Fibroblast of pulmonary artery (primary cell): ENCODE results near the gene SYNE1.
"Not testable (repeated sequence)": the region's sequence is repeated elsewhere in the genome, so short reads cannot be mapped to it uniquely, and the experiment has no call there.

Source experiments
- DNase-seq: peaks from one replicate; pipeline ENCODE4 v3.0.0-alpha.2; 2010; ENCODE audit warnings: low read depth
- H3K4me3 ChIP-seq: replicated peaks from 2 replicates; pipeline ENCODE4 v1.5.1; 2011; ENCODE audit warnings: low read depth, mild to moderate bottlenecking, control low read depth, low read length, moderate library complexity
- TF ChIP-seq, protein P1 (sequence below): IDR thresholded peaks from 2 replicates; pipeline ENCODE4 v1.5.1; 2011; ENCODE audit warnings: mild to moderate bottlenecking, control low read depth, low read length, inconsistent platforms; ENCODE audit errors: missing control alignments

SYNE1 gene

GRCh38 chr6:152151920-152152319, 485.2 kb downstream of the SYNE1 start:
- TF ChIP-seq, protein P1, sequence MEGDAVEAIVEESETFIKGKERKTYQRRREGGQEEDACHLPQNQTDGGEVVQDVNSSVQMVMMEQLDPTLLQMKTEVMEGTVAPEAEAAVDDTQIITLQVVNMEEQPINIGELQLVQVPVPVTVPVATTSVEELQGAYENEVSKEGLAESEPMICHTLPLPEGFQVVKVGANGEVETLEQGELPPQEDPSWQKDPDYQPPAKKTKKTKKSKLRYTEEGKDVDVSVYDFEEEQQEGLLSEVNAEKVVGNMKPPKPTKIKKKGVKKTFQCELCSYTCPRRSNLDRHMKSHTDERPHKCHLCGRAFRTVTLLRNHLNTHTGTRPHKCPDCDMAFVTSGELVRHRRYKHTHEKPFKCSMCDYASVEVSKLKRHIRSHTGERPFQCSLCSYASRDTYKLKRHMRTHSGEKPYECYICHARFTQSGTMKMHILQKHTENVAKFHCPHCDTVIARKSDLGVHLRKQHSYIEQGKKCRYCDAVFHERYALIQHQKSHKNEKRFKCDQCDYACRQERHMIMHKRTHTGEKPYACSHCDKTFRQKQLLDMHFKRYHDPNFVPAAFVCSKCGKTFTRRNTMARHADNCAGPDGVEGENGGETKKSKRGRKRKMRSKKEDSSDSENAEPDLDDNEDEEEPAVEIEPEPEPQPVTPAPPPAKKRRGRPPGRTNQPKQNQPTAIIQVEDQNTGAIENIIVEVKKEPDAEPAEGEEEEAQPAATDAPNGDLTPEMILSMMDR = no peak
- no peak overlapping the region for H3K4me3 ChIP-seq
- DNase-seq = no peak

GRCh38 chr6:152150196-152150595, 487.0 kb downstream of the SYNE1 start:
- TF ChIP-seq, protein P1 = no peak
- no peak overlapping the region for H3K4me3 ChIP-seq
- no peak for DNase-seq

GRCh38 chr6:152148412-152148811, 488.8 kb downstream of the SYNE1 start:
- H3K4me3 ChIP-seq = no peak overlapping the region
- TF ChIP-seq, protein P1 = no peak
- DNase-seq = no peak

- H3K4me3 ChIP-seq = no peak overlapping the region
- TF ChIP-seq, protein P1 = no peak
- DNase-seq = no peak
These were observed 489.9 kb downstream of the SYNE1 start for GRCh38 chr6:152147269-152147668.

DNA sequence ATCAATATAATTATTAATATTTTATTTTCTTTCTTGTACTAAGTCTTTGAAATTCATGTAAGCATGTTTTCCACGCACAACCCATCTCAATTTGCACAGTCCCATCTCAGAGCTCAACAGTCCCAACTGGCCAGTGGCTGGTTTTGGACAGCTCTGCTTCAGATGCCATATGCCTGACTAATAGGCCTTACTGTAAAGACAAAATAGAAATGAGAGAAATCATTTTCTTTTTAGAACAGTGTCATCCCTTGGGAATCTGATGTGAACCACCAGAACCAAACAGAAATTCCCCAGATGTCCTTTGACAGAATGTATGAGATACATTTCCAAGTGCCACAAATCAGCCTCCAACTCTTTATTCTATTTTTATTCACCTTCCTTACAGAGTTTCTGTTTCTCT, 490.8 kb downstream of the SYNE1 start:
- no peak overlapping the region for H3K4me3 ChIP-seq
- TF ChIP-seq, protein P1 = no peak

DNA sequence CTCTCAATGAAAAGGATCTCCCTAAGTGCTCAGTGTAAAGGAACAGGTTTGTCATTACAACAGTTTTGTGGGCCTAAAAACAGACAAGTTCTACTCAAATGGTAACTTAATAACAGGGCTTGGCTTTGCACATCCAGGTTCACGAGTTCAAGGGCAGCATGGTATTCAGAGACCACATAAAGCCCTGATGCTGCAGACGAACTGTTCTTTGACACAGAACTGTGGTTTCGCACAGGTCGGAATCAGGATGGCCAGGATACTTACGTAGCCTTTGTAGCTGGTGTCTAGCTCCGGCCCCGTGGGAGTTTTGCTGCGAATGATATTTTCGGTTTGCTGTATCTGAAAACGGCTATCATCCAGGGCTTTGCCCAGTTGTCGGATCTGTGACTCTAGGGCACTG, 493.8 kb downstream of the SYNE1 start:
- no peak overlapping the region for H3K4me3 ChIP-seq
- TF ChIP-seq, protein P1 = no peak
- no peak for DNase-seq

More for the DNA sequence above, 490.8 kb downstream of the SYNE1 start:
- peak; percentile 58 for DNase-seq

- H3K4me3 ChIP-seq = no peak overlapping the region
- TF ChIP-seq, protein P1 = no peak
- DNase-seq = no peak
These were observed 495.1 kb downstream of the SYNE1 start for GRCh38 chr6:152142105-152142504.

DNA sequence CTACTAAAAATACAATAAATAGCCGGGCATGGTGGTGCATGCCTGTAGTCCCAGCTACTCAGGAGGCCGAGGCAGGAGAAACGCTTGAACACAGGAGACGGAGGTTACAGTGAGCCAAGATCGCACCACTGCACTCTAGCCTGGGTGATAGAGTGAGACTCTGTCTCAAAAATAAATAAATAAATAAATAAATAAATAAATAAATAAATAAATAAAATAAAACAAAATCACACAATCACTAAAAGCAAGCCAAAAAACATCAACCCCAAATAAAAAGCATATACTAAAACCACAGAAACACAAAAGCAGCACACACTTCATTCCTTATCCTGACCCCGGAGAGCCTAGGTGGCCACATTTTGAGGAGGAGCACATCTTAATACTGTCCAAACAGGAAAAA, 498.8 kb downstream of the SYNE1 start:
- not testable (repeated sequence) for DNase-seq, H3K4me3 ChIP-seq
